Measurements from ENCODE around the gene GRIK3. TPM values are rescaled to one million over a fixed set of nuclear protein-coding genes. Genes with fewer than 3 reads are reported as not detected.
"Not testable (repeated sequence)": the region's sequence is repeated elsewhere in the genome, so short reads cannot be mapped to it uniquely, and the experiment has no call there.

GRIK3 gene
- total RNA-seq (1 to 10 TPM in 3 of 9 donors, under 1 TPM in 6; 0.09 to 3.1 (median 0.60) TPM), polyA plus RNA-seq (1 to 10 TPM in 2 of 3 donors, under 1 TPM in 1; 0.77 to 1.4 (median 1.1) TPM)
- long read RNA-seq, donor 1 = 0 reads
- long read RNA-seq, donor 2 = 0 reads
- long read RNA-seq, donor 3 = 0 reads
- long read RNA-seq, donor 4 = 0 reads
- long read RNA-seq, donor 5 = 0 reads
- long read RNA-seq, donor 6 = 0 reads
- long read RNA-seq, donor 7 = 0 reads
- long read RNA-seq, donor 8 = 0 reads
- long read RNA-seq, donor 9 = 0 reads
- long read RNA-seq, donor 10 = 0 reads

DNA sequence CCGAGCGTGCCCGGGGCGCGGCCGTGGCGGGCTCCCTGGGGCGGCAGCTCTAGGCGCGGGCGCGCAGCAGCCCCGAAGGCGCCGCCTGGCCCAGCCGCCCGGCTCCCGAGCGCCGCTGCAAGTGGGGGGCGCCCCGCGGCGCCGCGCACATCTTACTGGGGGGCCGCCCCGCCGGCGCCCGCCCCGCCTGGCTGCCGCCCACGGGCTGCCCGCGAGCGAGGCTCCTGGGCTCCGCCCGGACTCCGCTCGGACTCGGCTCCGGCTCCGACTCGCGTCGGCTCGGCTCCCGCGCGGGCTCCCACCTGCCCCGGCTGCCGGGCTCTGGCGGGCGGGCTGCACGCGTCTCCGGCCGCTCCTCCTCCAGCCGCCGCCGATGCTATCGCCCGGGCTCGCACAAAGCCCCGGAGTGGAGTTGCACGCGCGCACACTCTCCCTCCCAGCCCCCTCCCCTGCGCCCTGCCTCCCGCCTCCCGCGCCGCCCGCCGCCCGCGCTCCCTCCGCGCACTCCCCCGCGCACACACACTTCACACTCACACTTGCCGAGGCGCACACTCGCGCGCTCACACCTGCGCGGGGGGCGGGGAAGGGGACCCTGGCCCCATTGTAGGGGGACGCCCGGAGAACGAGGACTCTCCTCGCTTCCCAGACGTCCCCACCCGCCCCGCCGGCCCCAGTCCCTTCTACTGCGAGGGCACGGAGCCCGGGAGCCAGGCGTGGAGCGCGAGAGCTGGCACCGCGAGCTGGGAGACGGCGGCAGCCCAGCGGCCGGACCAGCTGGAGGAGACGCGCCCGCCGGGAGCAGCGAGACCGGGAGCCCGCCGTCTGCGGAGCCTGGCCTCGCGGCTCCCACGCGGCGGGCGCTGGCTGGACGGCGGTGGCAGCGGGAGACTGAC is at the start of gene GRIK3:
Gene GRIK3 (minus strand): TSS at position 395 of the 893 bp plus-strand sequence. CDS start 407 bp downstream, outside the sequence.
- H3K27me3 ChIP-seq = peaks cover 79% of the 10 kb centered on the region
- H3K4me1 ChIP-seq (replicated peaks in 1 of 2) = no peaks in the 10 kb centered on the region
- TF ChIP-seq, protein P1, sequence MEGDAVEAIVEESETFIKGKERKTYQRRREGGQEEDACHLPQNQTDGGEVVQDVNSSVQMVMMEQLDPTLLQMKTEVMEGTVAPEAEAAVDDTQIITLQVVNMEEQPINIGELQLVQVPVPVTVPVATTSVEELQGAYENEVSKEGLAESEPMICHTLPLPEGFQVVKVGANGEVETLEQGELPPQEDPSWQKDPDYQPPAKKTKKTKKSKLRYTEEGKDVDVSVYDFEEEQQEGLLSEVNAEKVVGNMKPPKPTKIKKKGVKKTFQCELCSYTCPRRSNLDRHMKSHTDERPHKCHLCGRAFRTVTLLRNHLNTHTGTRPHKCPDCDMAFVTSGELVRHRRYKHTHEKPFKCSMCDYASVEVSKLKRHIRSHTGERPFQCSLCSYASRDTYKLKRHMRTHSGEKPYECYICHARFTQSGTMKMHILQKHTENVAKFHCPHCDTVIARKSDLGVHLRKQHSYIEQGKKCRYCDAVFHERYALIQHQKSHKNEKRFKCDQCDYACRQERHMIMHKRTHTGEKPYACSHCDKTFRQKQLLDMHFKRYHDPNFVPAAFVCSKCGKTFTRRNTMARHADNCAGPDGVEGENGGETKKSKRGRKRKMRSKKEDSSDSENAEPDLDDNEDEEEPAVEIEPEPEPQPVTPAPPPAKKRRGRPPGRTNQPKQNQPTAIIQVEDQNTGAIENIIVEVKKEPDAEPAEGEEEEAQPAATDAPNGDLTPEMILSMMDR (IDR thresholded peaks at IDR 0.05) = no peak
- no peak for TF ChIP-seq POLR2A (IDR thresholded peaks at IDR 0.05)
- WGBS, 4 donors = 0 to 2% (median 1%) methylated on average over 10 to 127 of the region's 128 CpGs
- no peak within 1 kb of the TSS for H3K27ac ChIP-seq
- intact Hi-C loops (cut with DNase I) = no loop called here
- DNase-seq = no peak
- no peak within 1 kb of the TSS for H3K4me3 ChIP-seq
- no peaks in the 10 kb centered on the region for H3K36me3 ChIP-seq (replicated peaks in 1 of 2)
- no peaks in the 10 kb centered on the region for H3K9me3 ChIP-seq (replicated peaks in 1 of 3)

DNA sequence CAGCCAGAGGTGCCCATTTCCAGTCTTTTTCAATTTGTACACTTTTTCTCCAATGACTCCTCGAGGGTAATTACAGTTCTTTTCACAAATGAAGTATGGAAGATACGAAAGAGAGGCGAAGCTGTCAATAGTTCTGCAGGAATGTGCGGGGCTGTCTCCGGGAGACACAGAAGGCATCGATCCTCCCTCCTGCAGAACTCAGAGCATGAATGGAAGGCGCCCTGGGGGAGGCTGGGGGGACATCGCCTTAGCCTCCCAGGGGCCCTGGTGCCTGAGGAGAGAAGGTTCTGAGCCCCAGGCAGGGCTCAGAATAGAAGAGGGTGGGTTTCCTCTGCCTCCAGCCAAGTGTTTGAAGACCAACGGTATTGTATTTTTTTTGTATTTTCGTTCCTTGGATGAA is 49.7 kb upstream of the GRIK3 start:
- Histone ChIP-seq H3K4me3 (no peak overlapping the region), H3K27me3 (no peaks in the 10 kb centered on the region), H3K27ac (no peak overlapping the region), H3K9me3 (replicated peaks in 1 of 3) (no peaks in the 10 kb centered on the region), H3K36me3 (replicated peaks in 1 of 2) (no peaks in the 10 kb centered on the region), H3K4me1 (replicated peaks in 1 of 2) (no peaks in the 10 kb centered on the region)
- TF ChIP-seq, protein P1 (IDR thresholded peaks at IDR 0.05) = no peak
- no peak for TF ChIP-seq POLR2A (IDR thresholded peaks at IDR 0.05)
- no peak for DNase-seq
- 59 to 76% (median 73%) methylated on average over 10 of the region's 10 CpGs for WGBS, 4 donors
- intact Hi-C loops (cut with DNase I) = no loop called here

DNA sequence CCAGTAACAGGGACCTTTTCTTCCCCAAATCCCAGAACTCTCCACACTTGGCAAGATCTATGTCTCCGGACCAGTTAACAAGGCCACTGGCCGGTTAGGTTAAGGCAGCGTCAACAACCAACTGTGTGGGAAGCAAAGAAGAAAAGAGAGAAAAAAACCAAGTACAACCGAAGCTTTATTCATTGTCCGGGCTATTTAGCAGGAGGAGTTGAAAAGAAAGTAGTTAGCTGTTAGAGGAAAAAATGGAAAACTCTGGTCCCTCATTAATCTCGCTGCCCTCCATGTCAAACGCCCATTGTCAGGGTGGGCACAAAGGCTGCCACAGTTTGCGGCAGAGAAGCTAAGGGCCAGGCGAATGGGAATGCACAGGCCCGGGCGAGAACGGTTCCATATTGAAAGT is 49.3 kb upstream of the GRIK3 start:
- intact Hi-C loops (cut with DNase I) = no loop called here
- 72 to 85% (median 81%) methylated on average over 12 of the region's 12 CpGs for WGBS, 4 donors
- TF ChIP-seq POLR2A (IDR thresholded peaks at IDR 0.05) = no peak
- TF ChIP-seq, protein P1 (IDR thresholded peaks at IDR 0.05) = no peak
- no peak overlapping the region for H3K27ac ChIP-seq
- H3K4me3 ChIP-seq = no peak overlapping the region
- no peaks in the 10 kb centered on the region for H3K27me3 ChIP-seq
- no peaks in the 10 kb centered on the region for H3K4me1 ChIP-seq (replicated peaks in 1 of 2)
- DNase-seq = no peak
- no peaks in the 10 kb centered on the region for H3K9me3 ChIP-seq (replicated peaks in 1 of 3)
- no peaks in the 10 kb centered on the region for H3K36me3 ChIP-seq (replicated peaks in 1 of 2)

DNA sequence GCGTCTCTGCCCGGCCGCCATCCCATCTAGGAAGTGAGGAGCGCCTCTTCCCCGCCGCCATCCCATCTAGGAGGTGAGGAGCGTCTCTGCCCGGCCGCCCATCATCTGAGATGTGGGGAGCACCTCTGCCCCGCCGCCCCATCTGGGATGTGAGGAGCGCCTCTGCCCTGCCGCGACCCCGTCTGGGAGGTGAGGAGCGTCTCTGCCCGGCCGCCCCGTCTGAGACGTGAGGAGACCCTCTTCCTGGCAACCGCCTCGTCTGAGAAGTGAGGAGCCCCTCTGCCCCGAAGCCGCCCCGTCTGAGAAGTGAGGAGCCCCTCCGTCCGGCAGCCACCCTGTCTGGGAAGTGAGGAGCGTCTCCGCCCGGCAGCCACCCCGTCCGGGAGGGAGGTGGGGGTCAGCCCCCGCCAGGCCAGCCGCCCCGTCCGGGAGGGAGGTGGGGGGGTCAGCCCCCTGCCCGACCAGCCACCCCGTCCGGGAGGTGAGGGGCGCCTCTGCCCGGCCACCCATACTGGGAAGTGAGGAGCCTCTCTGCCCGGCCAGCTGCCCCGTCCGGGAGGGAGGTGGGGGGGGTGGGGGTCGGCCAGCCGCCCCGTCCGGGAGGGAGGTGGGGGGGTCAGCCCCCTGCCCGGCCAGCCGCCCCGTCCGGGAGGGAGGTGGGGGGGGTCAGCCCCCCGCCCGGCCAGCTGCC is 46.1 kb upstream of the GRIK3 start:
- H3K27me3 ChIP-seq; H3K4me1 ChIP-seq (replicated peaks in 1 of 2); H3K9me3 ChIP-seq (replicated peaks in 1 of 3); DNase-seq; H3K4me3 ChIP-seq; intact Hi-C loops (cut with DNase I); H3K27ac ChIP-seq; H3K36me3 ChIP-seq (replicated peaks in 1 of 2): not testable (repeated sequence)
- WGBS, 4 donors = 88 to 96% (median 95%) methylated on average over 13 to 43 of the region's 54 CpGs
